Stimulated activated naive CD8-positive, alpha-beta T cell treated with anti-CD3 and anti-CD28 coated beads, Interleukin-15, amount 100 ng/mL, for 72 hours (primary cell): Measurements from ENCODE around the gene TANGO6.
A peak's percentile ranks its signal among the peaks of the same experiment; 100 is the strongest.
"Not testable (repeated sequence)": the region's sequence is repeated elsewhere in the genome, so short reads cannot be mapped to it uniquely, and the experiment has no call there.

Source experiments
- ATAC-seq: fragments of 150-1000 bp; cut with Tn5 transposase; 2 replicates; pipeline ENCODE4 v1.10.0; 2021; ENCODE audit warnings: mild to moderate bottlenecking, moderate library complexity
- DNase-seq, 2 donors: peaks; one replicate each; pipeline ENCODE4 v3.0.0; 2021 to 2022
- H3K27ac Mint-ChIP-seq, 2 donors: one replicate each; pipeline ENCODE4 v1.8.0; 2022; ENCODE audit warnings: mild to moderate bottlenecking in 2 of 2, mixed read lengths in 2 of 2, moderate library complexity in 2 of 2
- H3K27me3 Mint-ChIP-seq: one replicate; pipeline ENCODE4 v1.8.0; 2022; ENCODE audit warnings: mixed read lengths
- H3K4me1 Mint-ChIP-seq: one replicate; pipeline ENCODE4 v1.8.0; 2022; ENCODE audit warnings: mild to moderate bottlenecking, mixed read lengths
- H3K4me3 Mint-ChIP-seq, 2 donors: one replicate each; pipeline ENCODE4 v1.8.0; 2022; ENCODE audit warnings: mild to moderate bottlenecking in 2 of 2, mixed read lengths in 2 of 2, moderate library complexity in 1 of 2
- H3K9me3 Mint-ChIP-seq, 2 donors: one replicate each; pipeline ENCODE4 v1.8.0; 2022; ENCODE audit warnings: mixed read lengths in 2 of 2

Gene TANGO6

GRCh38 chr16:68843482-68844210 is at the start of gene TANGO6:
Gene TANGO6 (plus strand): TSS chr16:68843531. CDS start chr16:68843618, 87 bp downstream.
- peak within 1 kb of the TSS; percentile 98 to 99 for H3K4me3 Mint-ChIP-seq
- H3K4me1 Mint-ChIP-seq: peaks cover 41% of the 10 kb centered on the region
- ATAC-seq (peak; percentile 94), DNase-seq (peak; percentile 90 to 92)
- no peaks in the 10 kb centered on the region for H3K9me3 Mint-ChIP-seq
- peak within 1 kb of the TSS; percentile 98 to 99 for H3K27ac Mint-ChIP-seq
- no peaks in the 10 kb centered on the region for H3K27me3 Mint-ChIP-seq

GRCh38 chr16:68798398-68798797 is 44.9 kb upstream of the TANGO6 start:
- H3K27me3 Mint-ChIP-seq: no peaks in the 10 kb centered on the region
- H3K4me1 Mint-ChIP-seq: no peaks in the 10 kb centered on the region
- ATAC-seq (no peak), DNase-seq (no peak)
- no peaks in the 10 kb centered on the region for H3K9me3 Mint-ChIP-seq
- no peak overlapping the region for H3K4me3 Mint-ChIP-seq
- H3K27ac Mint-ChIP-seq: peak overlapping the region in 1 of 2 donors; percentile 68

GRCh38 chr16:68800257-68800875 is 43.0 kb upstream of the TANGO6 start:
- peak; percentile 97 for ATAC-seq
- no peak overlapping the region for H3K4me3 Mint-ChIP-seq
- no peaks in the 10 kb centered on the region for H3K4me1 Mint-ChIP-seq
- peak; percentile 45 to 78 for DNase-seq
- H3K27ac Mint-ChIP-seq: no peak overlapping the region
- H3K9me3 Mint-ChIP-seq: no peaks in the 10 kb centered on the region
- no peaks in the 10 kb centered on the region for H3K27me3 Mint-ChIP-seq

GRCh38 chr16:68802190-68802589 is 41.1 kb upstream of the TANGO6 start:
- Mint-ChIP-seq H3K27ac (no peak overlapping the region), H3K4me1 (no peaks in the 10 kb centered on the region), H3K27me3 (no peaks in the 10 kb centered on the region), H3K4me3 (no peak overlapping the region), H3K9me3 (no peaks in the 10 kb centered on the region)
- no peak for ATAC-seq
- DNase-seq: no peak

GRCh38 chr16:68806422-68806821 is 36.9 kb upstream of the TANGO6 start:
- H3K9me3 Mint-ChIP-seq: no peaks in the 10 kb centered on the region
- H3K4me1 Mint-ChIP-seq: no peaks in the 10 kb centered on the region
- ATAC-seq (no peak), DNase-seq (no peak)
- no peaks in the 10 kb centered on the region for H3K27me3 Mint-ChIP-seq
- no peak overlapping the region for H3K27ac Mint-ChIP-seq
- no peak overlapping the region for H3K4me3 Mint-ChIP-seq

GRCh38 chr16:68806981-68807380 is 36.4 kb upstream of the TANGO6 start:
- H3K9me3 Mint-ChIP-seq: no peaks in the 10 kb centered on the region
- H3K4me1 Mint-ChIP-seq: no peaks in the 10 kb centered on the region

GRCh38 chr16:68814516-68814915 is 28.8 kb upstream of the TANGO6 start:
- Mint-ChIP-seq H3K9me3 (no peaks in the 10 kb centered on the region), H3K27me3 (no peaks in the 10 kb centered on the region), H3K4me3 (no peak overlapping the region), H3K4me1 (no peaks in the 10 kb centered on the region), H3K27ac (no peak overlapping the region)
- ATAC-seq (no peak), DNase-seq (no peak)

More at GRCh38 chr16:68806981-68807380, 36.4 kb upstream of the TANGO6 start:
- Mint-ChIP-seq H3K27me3 (no peaks in the 10 kb centered on the region), H3K27ac (no peak overlapping the region), H3K4me3 (no peak overlapping the region)
- DNase-seq (no peak), ATAC-seq (no peak)

GRCh38 chr16:68823401-68824135 is 19.8 kb upstream of the TANGO6 start:
- Mint-ChIP-seq H3K9me3 (peaks cover 0 to 7% of the 10 kb centered on the region in 2 donors), H3K4me3 (no peak overlapping the region), H3K27me3 (no peaks in the 10 kb centered on the region), H3K27ac (no peak overlapping the region), H3K4me1 (no peaks in the 10 kb centered on the region)
- ATAC-seq: no peak
- DNase-seq: no peak

- DNase-seq (no peak), ATAC-seq (no peak)
- no peaks in the 10 kb centered on the region for H3K4me1 Mint-ChIP-seq
- H3K27me3 Mint-ChIP-seq: no peaks in the 10 kb centered on the region
- H3K9me3 Mint-ChIP-seq: peaks cover 0 to 7% of the 10 kb centered on the region in 2 donors
- H3K4me3 Mint-ChIP-seq: no peak overlapping the region
- H3K27ac Mint-ChIP-seq: no peak overlapping the region
Measured at GRCh38 chr16:68825427-68825826, 17.9 kb upstream of the TANGO6 start.

- no peaks in the 10 kb centered on the region for H3K27me3 Mint-ChIP-seq
- H3K4me3 Mint-ChIP-seq: no peak overlapping the region
- H3K27ac Mint-ChIP-seq: no peak overlapping the region
- no peak for DNase-seq
- no peaks in the 10 kb centered on the region for H3K4me1 Mint-ChIP-seq
- no peak for ATAC-seq
- H3K9me3 Mint-ChIP-seq: peaks cover 0 to 7% of the 10 kb centered on the region in 2 donors
Measured at GRCh38 chr16:68826652-68827051, 16.7 kb upstream of the TANGO6 start.

- peaks cover 5% of the 10 kb centered on the region for H3K4me1 Mint-ChIP-seq
- no peaks in the 10 kb centered on the region for H3K9me3 Mint-ChIP-seq
- H3K27ac Mint-ChIP-seq: no peak overlapping the region
- H3K4me3 Mint-ChIP-seq: no peak overlapping the region
- peaks cover 12% of the 10 kb centered on the region for H3K27me3 Mint-ChIP-seq
- no peak for DNase-seq
- no peak for ATAC-seq
Measured at GRCh38 chr16:68833251-68833650, 10.1 kb upstream of the TANGO6 start.

GRCh38 chr16:68834550-68834949 is 8.8 kb upstream of the TANGO6 start:
- H3K27me3 Mint-ChIP-seq: peaks cover 12% of the 10 kb centered on the region
- no peak overlapping the region for H3K4me3 Mint-ChIP-seq
- no peaks in the 10 kb centered on the region for H3K9me3 Mint-ChIP-seq
- ATAC-seq (no peak), DNase-seq (no peak)
- peaks cover 5% of the 10 kb centered on the region for H3K4me1 Mint-ChIP-seq
- H3K27ac Mint-ChIP-seq: no peak overlapping the region

- Mint-ChIP-seq H3K27ac (no peak overlapping the region), H3K27me3 (peaks cover 12% of the 10 kb centered on the region), H3K4me3 (no peak overlapping the region), H3K9me3 (no peaks in the 10 kb centered on the region), H3K4me1 (peaks cover 5% of the 10 kb centered on the region)
- ATAC-seq (no peak), DNase-seq (no peak)
Measured at GRCh38 chr16:68835970-68836369, 7.4 kb upstream of the TANGO6 start.

- no peak overlapping the region for H3K4me3 Mint-ChIP-seq
- H3K9me3 Mint-ChIP-seq: no peaks in the 10 kb centered on the region
- DNase-seq (no peak), ATAC-seq (no peak)
- H3K4me1 Mint-ChIP-seq: peaks cover 18% of the 10 kb centered on the region
- H3K27me3 Mint-ChIP-seq: peaks cover 4% of the 10 kb centered on the region
- no peak overlapping the region for H3K27ac Mint-ChIP-seq
Measured at GRCh38 chr16:68839831-68840230, 3.5 kb upstream of the TANGO6 start.

- DNase-seq, H3K27me3 Mint-ChIP-seq, H3K9me3 Mint-ChIP-seq, ATAC-seq: not testable (repeated sequence)
- peak overlapping the region; percentile 98 to 99 for H3K4me3 Mint-ChIP-seq
- H3K4me1 Mint-ChIP-seq: peaks cover 39% of the 10 kb centered on the region
- H3K27ac Mint-ChIP-seq: peak overlapping the region; percentile 98 to 99
Measured at GRCh38 chr16:68842964-68843481, 308 bp upstream of the TANGO6 start.

- peak overlapping the region; percentile 98 to 99 for H3K4me3 Mint-ChIP-seq
- no peaks in the 10 kb centered on the region for H3K9me3 Mint-ChIP-seq
- H3K4me1 Mint-ChIP-seq: peaks cover 41% of the 10 kb centered on the region
- no peak for DNase-seq
- no peaks in the 10 kb centered on the region for H3K27me3 Mint-ChIP-seq
- peak overlapping the region; percentile 98 to 99 for H3K27ac Mint-ChIP-seq
- no peak for ATAC-seq
Measured at GRCh38 chr16:68844211-68844564, 857 bp downstream of the TANGO6 start.
